ENCODE results near the gene EMP2. TPM values are rescaled to one million over a fixed set of nuclear protein-coding genes. Genes with fewer than 3 reads are reported as not detected.

The EMP2 gene
- total RNA-seq, 2 experiments from 2014 or later = not detected

DNA sequence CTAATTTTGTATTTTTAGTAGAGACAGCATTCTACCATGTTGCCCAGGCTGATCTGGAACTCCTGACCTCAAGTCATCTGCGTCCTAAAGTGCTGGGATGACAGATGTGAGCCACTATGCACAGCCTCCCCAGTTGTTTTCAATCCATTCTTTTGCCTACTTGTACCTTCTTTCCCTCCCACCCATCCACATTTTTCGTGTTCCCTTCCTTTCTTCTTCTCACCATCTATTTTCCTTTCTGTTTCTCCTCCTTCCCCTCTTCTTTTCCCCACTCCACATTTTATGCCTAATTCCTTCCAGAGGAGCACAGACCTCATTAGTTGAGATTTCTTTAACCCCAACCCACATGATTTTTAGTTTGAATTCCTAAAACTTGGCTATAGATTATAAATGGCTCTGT lies 100.2 kb downstream of the EMP2 start:
- ATAC-seq (ENCODE audit: low read depth) = no peak
- POLR2A ChIA-PET = no interaction called here
- no peak for DNase-seq
- Mint-ChIP-seq H3K36me3 (peaks cover 45% of the 10 kb centered on the region), H3K27ac (no peak overlapping the region), H3K4me3 (no peak overlapping the region), H3K4me1 (peaks cover 2% of the 10 kb centered on the region), H3K9me3 (peaks cover 16% of the 10 kb centered on the region), H3K27me3 (no peaks in the 10 kb centered on the region)

Other genes starting within 250 kb of the EMP2 start
- gene ATF7IP2, start 194.5 kb downstream of the EMP2 start, total RNA-seq = 10 to 100 TPM; 32.9 to 34.0 TPM
- not detected for gene TEKT5, start 114.3 kb upstream of the EMP2 start, total RNA-seq
- 10 to 100 TPM; 24.5 to 24.6 TPM for gene NUBP1, start 163.2 kb upstream of the EMP2 start, total RNA-seq
- not detected for gene TVP23A, start 238.2 kb upstream of the EMP2 start, total RNA-seq